ENCODE data around the gene DCTN5.
"Not testable (repeated sequence)": the region's sequence is repeated elsewhere in the genome, so short reads cannot be mapped to it uniquely, and the experiment has no call there.

The DCTN5 gene

DNA sequence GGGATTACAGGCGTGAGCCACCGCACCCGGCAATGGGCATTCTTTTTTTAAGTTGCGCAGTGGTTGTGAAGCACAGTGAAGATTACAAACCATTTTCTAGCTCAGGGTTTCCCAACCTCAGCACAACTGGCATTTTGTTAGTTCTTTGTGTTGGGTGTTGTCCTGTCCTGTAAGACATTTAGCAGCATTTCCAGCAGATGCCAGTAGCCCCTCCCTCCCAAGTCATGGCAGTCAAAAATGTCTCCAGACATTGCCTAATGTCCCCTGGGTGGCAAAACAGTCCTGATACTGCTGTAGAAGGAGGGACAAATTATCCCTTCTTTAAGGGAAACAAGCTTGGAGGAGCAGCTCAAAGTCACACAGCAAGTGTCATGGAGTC, 53.0 kb downstream of the DCTN5 start:
- no peak for DNase-seq (ENCODE audit: low read depth)

- DNase-seq (ENCODE audit: low read depth) = no peak
These were observed 53.5 kb downstream of the DCTN5 start for GRCh38 chr16:23694644-23695373.

- no peak for DNase-seq (ENCODE audit: low read depth)
These were observed 54.5 kb downstream of the DCTN5 start for GRCh38 chr16:23695756-23696155.

DNA sequence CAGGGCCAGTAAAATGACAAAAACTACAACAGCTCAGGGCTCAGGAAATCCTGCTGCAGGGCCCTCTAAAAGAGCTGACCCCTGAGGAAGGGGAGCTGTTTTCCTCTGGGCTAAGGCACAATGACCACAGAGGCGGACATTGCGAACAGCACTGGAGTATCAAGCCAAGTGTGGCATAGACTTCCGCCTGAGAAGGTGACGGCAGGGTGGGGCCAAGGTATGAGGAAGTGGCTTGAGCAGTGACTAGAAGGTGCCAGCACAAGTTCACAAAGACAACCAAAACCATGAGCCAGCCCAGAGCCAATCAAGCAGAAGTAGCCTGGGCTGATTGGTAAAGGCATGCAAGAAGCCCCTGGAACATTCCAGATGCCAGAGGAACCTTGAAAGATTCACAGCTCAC, 57.8 kb downstream of the DCTN5 start:
- no peak for DNase-seq (ENCODE audit: low read depth)

DNA sequence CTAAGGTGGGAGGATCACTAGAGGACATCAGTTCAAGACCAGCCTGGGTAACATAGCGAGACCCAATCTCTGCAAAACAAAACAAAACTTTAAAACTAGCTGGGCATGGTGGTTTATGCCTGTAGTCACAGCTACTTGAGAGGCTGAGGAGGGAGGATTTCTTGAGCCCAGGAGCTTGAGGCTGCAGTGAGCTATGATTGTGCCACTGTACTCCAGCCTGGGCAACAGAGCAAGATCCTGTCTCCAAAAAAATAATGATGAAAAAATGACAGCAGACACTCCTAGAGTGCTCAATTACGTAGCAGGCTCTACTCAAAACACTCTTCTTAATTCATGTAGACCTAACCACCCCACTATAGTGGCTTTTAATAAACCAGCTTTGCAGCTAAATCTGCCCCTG, 58.8 kb downstream of the DCTN5 start:
- DNase-seq (ENCODE audit: low read depth) = no peak

- no peak for DNase-seq (ENCODE audit: low read depth)
These were observed 59.2 kb downstream of the DCTN5 start for GRCh38 chr16:23700509-23700908.

- DNase-seq (ENCODE audit: low read depth) = no peak
These were observed 59.8 kb downstream of the DCTN5 start for GRCh38 chr16:23701045-23701444.

- DNase-seq (ENCODE audit: low read depth) = no peak
These were observed 61.7 kb downstream of the DCTN5 start for GRCh38 chr16:23702951-23703350.

DNA sequence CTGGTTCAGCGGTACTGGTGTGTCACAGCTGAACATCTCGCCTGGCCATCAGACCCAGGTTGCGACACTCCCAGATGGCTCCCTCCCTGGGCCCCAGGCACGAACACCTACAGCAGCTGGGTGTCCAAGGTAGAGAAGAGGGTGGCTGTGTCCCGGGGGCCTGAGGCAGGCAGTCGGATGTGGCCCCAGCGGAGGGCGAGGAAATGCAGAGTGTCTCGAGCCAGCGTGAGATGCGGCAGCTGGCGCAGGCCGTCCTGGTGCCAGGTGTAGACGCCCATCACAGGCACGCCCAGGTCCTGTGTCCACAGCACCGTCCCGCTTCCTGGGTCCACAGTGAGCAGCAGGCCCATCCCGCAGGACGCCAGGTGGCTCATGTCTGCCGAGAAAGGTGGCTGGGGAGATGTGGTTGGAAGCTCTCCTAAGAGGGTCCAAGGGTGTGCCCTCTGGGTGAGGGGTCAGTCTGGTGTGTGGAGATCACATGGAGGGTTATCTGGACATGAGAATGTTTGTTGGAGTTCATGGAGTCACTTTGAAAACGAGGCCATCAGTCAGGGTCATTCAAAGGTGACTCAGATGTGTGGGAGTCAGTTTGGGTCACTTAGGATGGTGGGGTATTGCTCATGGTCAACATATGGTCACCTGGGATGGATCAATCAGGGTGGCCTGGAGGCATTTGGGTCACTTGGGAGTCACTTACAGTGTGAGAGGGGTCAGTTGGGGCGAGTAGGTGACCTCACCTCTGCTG, 63.7 kb downstream of the DCTN5 start:
- DNase-seq (ENCODE audit: low read depth) = no peak

- no peak for DNase-seq (ENCODE audit: low read depth)
These were observed 64.2 kb downstream of the DCTN5 start for GRCh38 chr16:23705517-23705902.

DNA sequence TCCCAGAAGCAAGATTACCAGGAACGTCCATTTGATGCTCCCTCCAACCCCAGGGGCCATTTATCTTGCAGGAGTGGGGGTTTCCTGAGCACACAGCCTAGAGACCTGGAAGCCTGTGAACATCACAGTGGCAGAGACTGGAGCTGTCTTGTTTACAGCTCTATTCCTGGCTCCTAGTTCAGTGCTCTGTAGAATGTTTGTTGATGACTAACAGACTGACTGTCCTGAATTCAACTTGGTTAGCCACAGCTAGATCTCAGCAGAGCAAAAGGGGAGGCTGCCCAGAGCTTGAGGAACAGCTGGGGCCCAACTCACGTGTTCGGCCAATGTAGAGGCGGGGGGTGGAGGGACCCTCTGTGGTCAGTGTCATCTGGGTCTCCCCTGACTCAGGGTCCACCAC, 65.2 kb downstream of the DCTN5 start:
- DNase-seq (ENCODE audit: low read depth) = no peak

DNA sequence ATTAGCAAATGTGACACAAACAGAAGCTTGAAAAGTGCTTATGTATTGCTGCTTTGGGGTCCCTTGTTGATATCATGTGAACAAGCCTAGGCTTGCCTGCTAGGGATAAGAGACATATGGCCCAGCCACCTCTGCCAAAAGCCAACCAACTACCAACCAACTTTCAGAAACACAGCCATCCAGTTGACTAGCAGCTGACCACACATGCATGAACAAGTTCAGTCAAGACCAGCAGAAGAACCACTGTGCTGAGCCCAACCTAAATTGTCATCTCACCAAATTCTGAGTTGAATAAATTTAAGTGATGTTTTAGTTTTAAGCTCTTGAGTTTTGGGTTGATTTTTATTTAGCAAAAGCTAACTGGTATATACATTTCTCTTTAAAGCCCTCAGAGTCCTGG, 68.3 kb downstream of the DCTN5 start:
- DNase-seq (ENCODE audit: low read depth) = no peak

DNA sequence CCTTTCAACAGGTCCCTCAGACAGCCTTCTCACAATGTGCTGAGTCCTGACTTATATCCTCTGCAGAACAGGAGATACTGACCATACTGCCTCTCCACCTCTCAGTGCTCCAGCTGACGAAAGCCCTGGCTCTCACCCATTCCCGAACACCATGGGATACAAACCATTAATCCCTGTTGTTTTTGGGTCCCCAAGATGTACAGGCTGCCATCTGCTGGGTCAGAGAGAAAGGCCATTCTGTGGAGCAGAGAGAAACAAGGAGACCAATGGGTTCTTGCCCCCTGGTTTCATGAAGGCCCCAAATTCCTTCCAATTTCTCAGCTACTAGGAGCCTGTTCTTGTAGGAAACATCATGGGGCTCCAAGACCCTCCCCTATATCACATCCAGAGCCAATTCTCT, 68.7 kb downstream of the DCTN5 start:
- no peak for DNase-seq (ENCODE audit: low read depth)

- DNase-seq (ENCODE audit: low read depth) = no peak
These were observed 69.2 kb downstream of the DCTN5 start for GRCh38 chr16:23710504-23710903.

DNA sequence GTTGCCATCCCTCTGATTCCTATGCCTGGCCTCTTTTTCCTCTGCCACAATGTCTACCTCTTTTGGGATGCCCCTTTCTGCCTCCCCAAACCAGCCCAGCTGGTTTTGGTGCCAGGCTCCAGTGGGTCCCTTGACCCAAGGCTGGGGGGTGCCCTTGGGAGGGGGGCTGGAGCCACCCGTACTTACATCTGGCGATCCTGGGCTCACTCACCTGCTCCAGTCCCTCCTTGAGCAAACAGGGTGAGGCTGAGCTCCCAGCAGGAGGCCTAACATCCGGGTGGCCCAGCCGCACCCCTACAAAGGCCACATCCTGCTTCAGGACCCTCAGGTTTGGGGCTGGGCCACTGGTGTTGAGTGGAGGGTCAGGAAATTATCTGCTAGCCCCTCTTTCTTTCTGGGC, 70.5 kb downstream of the DCTN5 start:
- DNase-seq (ENCODE audit: low read depth) = no peak

DNA sequence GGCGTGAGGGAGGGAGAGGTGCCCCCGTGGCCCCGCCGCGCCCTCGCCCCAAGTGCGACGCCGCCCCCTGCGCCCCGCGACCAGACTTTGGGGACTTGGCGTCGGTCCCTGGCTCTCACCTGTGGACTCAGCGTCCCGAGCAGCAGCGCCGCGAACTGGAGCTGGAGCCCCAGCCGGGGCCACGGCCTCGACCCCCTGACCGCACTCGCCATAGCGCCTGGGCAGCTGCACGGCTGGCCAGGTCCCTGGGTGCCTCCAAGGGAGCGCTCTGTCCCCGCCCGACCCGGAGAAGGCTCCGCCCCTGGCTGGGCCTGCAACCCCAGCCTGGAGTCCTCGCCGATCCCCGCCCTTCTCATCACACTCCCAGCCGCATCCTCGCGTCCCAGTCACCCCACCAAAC, 71.7 kb downstream of the DCTN5 start, which contains the start of gene ERN2:
TSS of gene ERN2 (minus strand) at position 247 of the 400 bp plus-strand sequence. CDS start at position 212, 35 bp downstream.
- DNase-seq (ENCODE audit: low read depth) = no peak

DNA sequence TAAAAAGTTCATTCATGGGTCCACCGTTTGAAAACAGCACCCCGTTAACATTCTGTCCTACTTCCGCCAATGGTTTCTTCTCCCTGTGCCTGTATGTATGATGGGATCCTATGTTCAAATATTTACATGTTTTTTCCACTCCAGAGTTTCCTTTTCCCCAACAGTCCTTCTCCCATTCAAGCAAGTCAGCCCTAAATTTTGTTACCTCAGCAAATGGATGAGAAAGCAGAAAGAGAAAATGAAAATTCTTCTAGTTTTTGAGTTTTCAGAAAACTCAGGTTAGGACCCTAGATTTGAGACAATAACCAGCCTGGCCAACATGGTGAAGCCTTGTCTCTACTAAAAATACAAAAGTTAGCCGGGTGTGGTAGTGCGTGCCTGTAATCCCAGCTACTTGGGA, 75.2 kb downstream of the DCTN5 start:
- no peak for DNase-seq (ENCODE audit: low read depth)

- DNase-seq (ENCODE audit: low read depth) = not testable (repeated sequence)
These were observed 81.5 kb downstream of the DCTN5 start for GRCh38 chr16:23722613-23723240.

GRCh38 chr16:23724096-23724784, 83.0 kb downstream of the DCTN5 start:
- DNase-seq (ENCODE audit: low read depth) = no peak

- no peak for DNase-seq (ENCODE audit: low read depth)
These were observed 83.5 kb downstream of the DCTN5 start for GRCh38 chr16:23724785-23725131.

GRCh38 chr16:23726710-23727109, 85.4 kb downstream of the DCTN5 start:
- no peak for DNase-seq (ENCODE audit: low read depth)

Measured in stimulated activated CD8-positive, alpha-beta memory T cell treated with anti-CD3 and anti-CD28 coated beads, Interleukin-15, amount 100 ng/mL, for 1 hour (primary cell).